Neural crest cell (in vitro differentiated cells): ENCODE results near the gene OR1D2. TPM values are rescaled to one million over a fixed set of nuclear protein-coding genes. Genes with fewer than 3 reads are reported as not detected.
"Not testable (repeated sequence)": the region's sequence is repeated elsewhere in the genome, so short reads cannot be mapped to it uniquely, and the experiment has no call there.

Experiments used
- DNase-seq: peaks from one replicate; pipeline ENCODE4 v3.0.0; 2021; ENCODE audit warnings: low read depth, mixed read lengths, low spot score
- H3K27ac Mint-ChIP-seq: one replicate; pipeline ENCODE4 v1.8.0; 2021; ENCODE audit warnings: mild to moderate bottlenecking, mixed read lengths; ENCODE audit not compliant: unreplicated experiment
- H3K27me3 Mint-ChIP-seq: 2 replicates; pipeline ENCODE4 v1.8.0; 2021; ENCODE audit warnings: low read depth, mild to moderate bottlenecking, mixed read lengths
- H3K36me3 Mint-ChIP-seq: 2 replicates; pipeline ENCODE4 v1.8.0; 2021; ENCODE audit warnings: low read depth, mild to moderate bottlenecking, mixed read lengths
- H3K4me1 Mint-ChIP-seq: 2 replicates; pipeline ENCODE4 v1.8.0; 2021; ENCODE audit warnings: mixed read lengths
- H3K4me3 Mint-ChIP-seq: one replicate; pipeline ENCODE4 v1.8.0; 2021; ENCODE audit warnings: mild to moderate bottlenecking, mixed read lengths
- H3K9me3 Mint-ChIP-seq: 2 replicates; pipeline ENCODE4 v1.8.0; 2021; ENCODE audit warnings: mixed read lengths
- long read RNA-seq: library from polyadenylated mRNA; unstranded; transcript quantifications from one replicate; pipeline ENCODE4 v2.0.0, GENCODE V29; 2020
- total RNA-seq: library from RNA; stranded (reverse); gene quantifications from 2 replicates; pipeline ENCODE4 v1.2.1, GENCODE V29; 2021
- TF ChIP-seq, protein P1 (sequence below): fragments of 200-600 bp; sonication (generic); conservative IDR thresholded peaks from 2 replicates; pipeline ENCODE4 v1.5.0; 2021; ENCODE audit warnings: antibody characterized with exemption, mild to moderate bottlenecking

OR1D2 gene, protein sequence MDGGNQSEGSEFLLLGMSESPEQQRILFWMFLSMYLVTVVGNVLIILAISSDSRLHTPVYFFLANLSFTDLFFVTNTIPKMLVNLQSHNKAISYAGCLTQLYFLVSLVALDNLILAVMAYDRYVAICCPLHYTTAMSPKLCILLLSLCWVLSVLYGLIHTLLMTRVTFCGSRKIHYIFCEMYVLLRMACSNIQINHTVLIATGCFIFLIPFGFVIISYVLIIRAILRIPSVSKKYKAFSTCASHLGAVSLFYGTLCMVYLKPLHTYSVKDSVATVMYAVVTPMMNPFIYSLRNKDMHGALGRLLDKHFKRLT
- total RNA-seq = not detected in 2 replicates
- long read RNA-seq = 0 reads

GRCh38 chr17:3104322-3104721 lies at the start of gene OR1D2:
OR1D2 (minus strand) TSS chr17:3104422; CDS start chr17:3092996, 11,426 bp downstream.
- no peak within 1 kb of the TSS for H3K4me3 Mint-ChIP-seq
- no peak within 1 kb of the TSS for H3K27ac Mint-ChIP-seq
- peaks cover 8% of the 10 kb centered on the region for H3K9me3 Mint-ChIP-seq
- TF ChIP-seq, protein P1, sequence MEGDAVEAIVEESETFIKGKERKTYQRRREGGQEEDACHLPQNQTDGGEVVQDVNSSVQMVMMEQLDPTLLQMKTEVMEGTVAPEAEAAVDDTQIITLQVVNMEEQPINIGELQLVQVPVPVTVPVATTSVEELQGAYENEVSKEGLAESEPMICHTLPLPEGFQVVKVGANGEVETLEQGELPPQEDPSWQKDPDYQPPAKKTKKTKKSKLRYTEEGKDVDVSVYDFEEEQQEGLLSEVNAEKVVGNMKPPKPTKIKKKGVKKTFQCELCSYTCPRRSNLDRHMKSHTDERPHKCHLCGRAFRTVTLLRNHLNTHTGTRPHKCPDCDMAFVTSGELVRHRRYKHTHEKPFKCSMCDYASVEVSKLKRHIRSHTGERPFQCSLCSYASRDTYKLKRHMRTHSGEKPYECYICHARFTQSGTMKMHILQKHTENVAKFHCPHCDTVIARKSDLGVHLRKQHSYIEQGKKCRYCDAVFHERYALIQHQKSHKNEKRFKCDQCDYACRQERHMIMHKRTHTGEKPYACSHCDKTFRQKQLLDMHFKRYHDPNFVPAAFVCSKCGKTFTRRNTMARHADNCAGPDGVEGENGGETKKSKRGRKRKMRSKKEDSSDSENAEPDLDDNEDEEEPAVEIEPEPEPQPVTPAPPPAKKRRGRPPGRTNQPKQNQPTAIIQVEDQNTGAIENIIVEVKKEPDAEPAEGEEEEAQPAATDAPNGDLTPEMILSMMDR = no peak
- peaks cover 75% of the 10 kb centered on the region for H3K27me3 Mint-ChIP-seq
- H3K4me1 Mint-ChIP-seq = no peaks in the 10 kb centered on the region
- H3K36me3 Mint-ChIP-seq = no peaks in the 10 kb centered on the region
- no peak for DNase-seq

GRCh38 chr17:3137494-3137893 lies 33.3 kb upstream of the OR1D2 start:
- H3K27me3 Mint-ChIP-seq = peaks cover 46% of the 10 kb centered on the region
- not testable (repeated sequence) for H3K9me3 Mint-ChIP-seq, H3K27ac Mint-ChIP-seq, DNase-seq, H3K4me3 Mint-ChIP-seq, H3K4me1 Mint-ChIP-seq, H3K36me3 Mint-ChIP-seq

- Mint-ChIP-seq H3K36me3 (no peaks in the 10 kb centered on the region), H3K27ac (no peak within 1 kb of the TSS), H3K27me3 (peaks cover 64% of the 10 kb centered on the region), H3K4me1 (no peaks in the 10 kb centered on the region), H3K4me3 (no peak within 1 kb of the TSS), H3K9me3 (peaks cover 11% of the 10 kb centered on the region)
- DNase-seq = no peak
- TF ChIP-seq, protein P1 = no peak
Observed at GRCh38 chr17:3127451-3127850, 23.2 kb upstream of the OR1D2 start, which contains the start of gene OR1G1. OR1G1 (minus strand) TSS chr17:3127551; CDS start chr17:3127551, 0 bp downstream.

- H3K27ac Mint-ChIP-seq, H3K4me3 Mint-ChIP-seq, H3K9me3 Mint-ChIP-seq, H3K36me3 Mint-ChIP-seq, DNase-seq, H3K4me1 Mint-ChIP-seq: not testable (repeated sequence)
- H3K27me3 Mint-ChIP-seq = peaks cover 69% of the 10 kb centered on the region
Observed at GRCh38 chr17:3073850-3074249, 30.4 kb downstream of the OR1D2 start.

- not testable (repeated sequence) for H3K36me3 Mint-ChIP-seq, H3K4me3 Mint-ChIP-seq, DNase-seq, H3K27ac Mint-ChIP-seq, H3K4me1 Mint-ChIP-seq, H3K9me3 Mint-ChIP-seq
- peaks cover 17% of the 10 kb centered on the region for H3K27me3 Mint-ChIP-seq
Observed at GRCh38 chr17:3065192-3065591, 39.0 kb downstream of the OR1D2 start.

DNA sequence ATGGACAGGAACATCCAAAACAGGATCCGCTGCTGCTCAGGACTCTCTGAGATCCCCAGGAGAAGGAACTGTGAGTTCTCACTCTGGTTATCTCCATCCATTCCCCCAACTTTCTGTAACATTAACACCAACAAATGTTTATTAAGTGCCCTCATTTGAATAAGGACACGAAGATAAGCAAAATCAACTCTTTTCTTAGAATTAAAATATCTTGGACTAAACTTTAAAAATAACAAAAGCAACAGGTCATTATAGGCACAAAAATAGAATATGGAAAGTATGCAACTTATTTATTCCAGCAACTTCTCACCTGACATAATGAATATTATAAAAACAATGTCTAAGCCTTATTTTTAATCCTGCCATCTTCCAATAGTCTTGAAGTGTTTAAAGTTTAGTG lies 40.7 kb downstream of the OR1D2 start, which contains the start of gene OR1D5:
Gene OR1D5, minus strand, starts transcription at position 101 of the 400 bp plus-strand sequence. Its CDS starts 0 bp downstream, at position 101.
- not testable (repeated sequence) for H3K36me3 Mint-ChIP-seq, DNase-seq, H3K4me3 Mint-ChIP-seq, H3K9me3 Mint-ChIP-seq, H3K27ac Mint-ChIP-seq, H3K4me1 Mint-ChIP-seq, H3K27me3 Mint-ChIP-seq

GRCh38 chr17:3062824-3063377 lies 41.3 kb downstream of the OR1D2 start:
- H3K4me1 Mint-ChIP-seq, H3K4me3 Mint-ChIP-seq, H3K9me3 Mint-ChIP-seq, H3K27me3 Mint-ChIP-seq, DNase-seq, H3K27ac Mint-ChIP-seq, H3K36me3 Mint-ChIP-seq: not testable (repeated sequence)

DNA sequence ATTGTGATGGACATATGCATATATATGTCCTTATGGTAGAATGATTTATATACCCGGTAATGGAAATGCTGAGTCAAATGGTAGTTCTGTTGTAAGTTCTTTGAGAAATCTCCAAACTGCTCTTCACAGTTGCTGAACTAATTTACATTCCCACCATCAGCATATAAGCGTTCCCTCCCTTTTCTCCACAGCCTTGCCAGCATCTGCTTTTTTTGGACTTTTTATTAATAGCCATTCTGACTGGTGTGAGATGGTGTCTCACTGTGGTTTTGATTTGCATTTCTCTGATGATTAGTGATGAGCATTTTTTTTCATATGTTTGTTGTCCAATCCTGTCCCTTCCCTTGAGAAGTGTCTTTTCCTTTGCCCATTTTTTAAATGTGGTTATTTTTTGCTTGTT lies 49.4 kb downstream of the OR1D2 start:
- H3K36me3 Mint-ChIP-seq, H3K9me3 Mint-ChIP-seq, DNase-seq: not testable (repeated sequence)

More for the DNA sequence above, 49.4 kb downstream of the OR1D2 start:
- H3K4me3 Mint-ChIP-seq, H3K27ac Mint-ChIP-seq, H3K4me1 Mint-ChIP-seq: not testable (repeated sequence)
- H3K27me3 Mint-ChIP-seq = peaks cover 14% of the 10 kb centered on the region
